Measurements from ENCODE around the gene AHCYL1.

AHCYL1 gene

GRCh38 chr1:110040548-110040947 lies 56.0 kb downstream of the AHCYL1 start:
- DNase-seq = no peak

- no peak for DNase-seq
Observed at GRCh38 chr1:110043016-110043415, 58.5 kb downstream of the AHCYL1 start.

GRCh38 chr1:110047463-110047862 lies 62.9 kb downstream of the AHCYL1 start:
- DNase-seq = no peak

GRCh38 chr1:110048240-110048639 lies 63.7 kb downstream of the AHCYL1 start:
- DNase-seq = no peak

GRCh38 chr1:110048923-110049601 lies 64.5 kb downstream of the AHCYL1 start:
- no peak for DNase-seq

GRCh38 chr1:110049801-110050601 lies 65.4 kb downstream of the AHCYL1 start:
- no peak for DNase-seq

- DNase-seq = no peak
Observed at GRCh38 chr1:110050602-110051261, 66.2 kb downstream of the AHCYL1 start.

- no peak for DNase-seq
Observed at GRCh38 chr1:110051262-110051648, 66.7 kb downstream of the AHCYL1 start.

- DNase-seq = no peak
Observed at GRCh38 chr1:110053552-110054428, 69.2 kb downstream of the AHCYL1 start.

GRCh38 chr1:110055493-110056284 lies 71.1 kb downstream of the AHCYL1 start:
- no peak for DNase-seq

GRCh38 chr1:110056285-110056683 lies 71.7 kb downstream of the AHCYL1 start:
- no peak for DNase-seq

- no peak for DNase-seq
Observed at GRCh38 chr1:110056776-110057175, 72.2 kb downstream of the AHCYL1 start.

- no peak for DNase-seq
Observed at GRCh38 chr1:110057963-110058518, 73.5 kb downstream of the AHCYL1 start.

GRCh38 chr1:110058591-110058990 lies 74.0 kb downstream of the AHCYL1 start:
- no peak for DNase-seq

GRCh38 chr1:110059133-110059863 lies 74.7 kb downstream of the AHCYL1 start:
- no peak for DNase-seq

- DNase-seq = no peak
Observed at GRCh38 chr1:110060034-110060661, 75.6 kb downstream of the AHCYL1 start.

- DNase-seq = no peak
Observed at GRCh38 chr1:110060662-110061060, 76.1 kb downstream of the AHCYL1 start.

- no peak for DNase-seq
Observed at GRCh38 chr1:110061341-110061740, 76.8 kb downstream of the AHCYL1 start.

- no peak for DNase-seq
Observed at GRCh38 chr1:110062612-110063011, 78.0 kb downstream of the AHCYL1 start.

GRCh38 chr1:110063781-110064180 lies 79.2 kb downstream of the AHCYL1 start:
- no peak for DNase-seq
